HG03565 (cell line): ENCODE measurements around the gene AHCYL2.

Experiments
- ATAC-seq: cut with Tn5 transposase; IDR thresholded peaks from one replicate; pipeline ENCODE4 v1.9.1; 2021; ENCODE audit warnings: mild to moderate bottlenecking, moderate library complexity; ENCODE audit not compliant: unreplicated experiment

The AHCYL2 gene

GRCh38 chr7:129224251-129225205, at the start of gene AHCYL2:
AHCYL2 (plus strand) TSS chr7:129225030.
- ATAC-seq, result peak; percentile 87

GRCh38 chr7:129176916-129177710, 47.7 kb upstream of the AHCYL2 start:
- ATAC-seq, result no peak

GRCh38 chr7:129184981-129185670, 39.7 kb upstream of the AHCYL2 start:
- ATAC-seq, result no peak

DNA sequence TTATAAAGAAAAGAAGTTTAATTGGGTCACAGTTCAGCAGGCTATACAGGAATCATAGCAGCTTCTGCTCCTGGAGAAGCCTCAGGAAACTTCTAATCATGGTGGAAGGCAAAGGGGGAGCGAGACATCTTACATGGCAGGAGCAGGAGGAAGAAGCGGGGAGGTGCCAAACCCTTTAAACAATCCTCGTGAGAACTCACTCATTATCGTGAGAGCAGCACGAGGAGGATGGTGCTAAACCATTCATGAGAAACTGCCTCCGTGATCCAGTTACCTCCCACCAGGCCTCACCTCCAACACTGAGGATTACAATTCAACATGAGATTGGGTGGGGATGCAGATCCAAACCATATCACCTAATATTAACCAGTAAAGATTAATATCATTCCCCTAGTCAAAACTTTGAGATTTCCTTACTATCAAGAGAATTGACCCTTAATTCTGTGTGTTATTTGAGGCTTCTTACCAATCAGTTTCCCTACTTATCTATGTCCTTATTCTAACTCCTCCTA, 38.0 kb upstream of the AHCYL2 start:
- ATAC-seq, result no peak

DNA sequence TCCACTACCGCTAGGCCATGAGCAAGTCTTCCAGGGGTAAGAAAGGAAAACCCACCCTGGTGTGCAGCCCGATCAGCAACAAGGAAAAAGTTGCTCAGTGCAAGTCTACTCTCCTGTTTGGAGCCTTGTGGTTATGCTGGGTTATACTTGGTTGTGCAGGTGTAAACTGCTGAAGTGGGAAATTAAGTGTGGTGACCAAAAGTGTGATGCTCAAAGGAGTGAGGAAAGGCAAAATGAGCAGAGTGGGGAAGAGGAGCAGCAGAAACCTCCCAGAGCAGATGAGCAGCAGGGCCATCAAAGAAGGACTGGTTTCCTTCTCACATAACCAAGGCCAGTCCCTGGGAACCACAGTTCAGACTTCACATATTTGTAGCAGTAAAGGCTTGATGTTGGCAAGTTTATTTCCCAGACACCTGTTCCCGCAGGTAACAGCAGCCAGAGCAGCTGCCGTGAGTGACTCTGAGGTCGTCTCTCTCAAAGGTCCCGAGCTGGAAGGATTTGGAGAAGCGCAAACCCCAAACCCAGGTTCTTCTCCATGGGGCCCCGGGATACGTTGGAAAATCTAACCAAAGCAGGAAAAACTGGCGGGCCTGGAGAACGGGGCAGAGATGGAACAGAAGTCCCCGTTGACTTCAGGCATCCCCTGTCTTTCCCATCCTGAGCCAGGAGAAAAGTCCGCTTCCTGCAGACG, 37.0 kb upstream of the AHCYL2 start:
- no peak for ATAC-seq

DNA sequence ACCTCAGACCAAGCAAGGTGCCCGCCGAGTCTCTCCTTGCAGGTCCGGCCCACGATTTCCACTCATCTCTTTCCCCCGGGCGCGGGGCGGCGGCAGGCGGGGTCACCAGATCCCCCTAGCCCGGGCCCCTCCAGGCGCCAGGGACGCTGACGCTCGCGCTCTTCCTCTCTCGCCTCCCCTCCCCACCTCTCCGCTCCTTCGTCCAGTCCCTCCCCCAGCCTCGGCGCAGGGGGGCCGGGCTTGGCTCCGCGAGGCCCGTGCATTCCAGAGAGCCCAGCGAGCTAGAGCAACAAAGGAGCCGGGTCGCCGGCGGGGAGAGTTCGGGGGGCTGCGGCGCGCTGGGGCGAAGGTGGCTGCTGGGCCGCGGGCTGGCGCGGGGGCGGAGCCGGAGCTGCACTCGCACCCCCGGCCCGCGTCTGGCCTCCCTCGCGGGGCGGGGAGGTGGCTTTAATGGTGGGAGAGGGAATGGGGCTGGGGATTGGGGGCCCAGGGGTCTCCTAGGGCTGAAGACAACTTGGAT, 36.4 kb upstream of the AHCYL2 start, which contains the start of gene SMO:
Gene SMO, plus strand, starts transcription at position 262 of the 520 bp plus-strand sequence. CDS start 519 bp downstream, outside the sequence.
- no peak for ATAC-seq

GRCh38 chr7:129188892-129189660, 35.8 kb upstream of the AHCYL2 start:
- no peak for ATAC-seq

GRCh38 chr7:129189661-129190310, 35.0 kb upstream of the AHCYL2 start:
- no peak for ATAC-seq

- ATAC-seq, result no peak
Measured at GRCh38 chr7:129191272-129191671, 33.6 kb upstream of the AHCYL2 start.

DNA sequence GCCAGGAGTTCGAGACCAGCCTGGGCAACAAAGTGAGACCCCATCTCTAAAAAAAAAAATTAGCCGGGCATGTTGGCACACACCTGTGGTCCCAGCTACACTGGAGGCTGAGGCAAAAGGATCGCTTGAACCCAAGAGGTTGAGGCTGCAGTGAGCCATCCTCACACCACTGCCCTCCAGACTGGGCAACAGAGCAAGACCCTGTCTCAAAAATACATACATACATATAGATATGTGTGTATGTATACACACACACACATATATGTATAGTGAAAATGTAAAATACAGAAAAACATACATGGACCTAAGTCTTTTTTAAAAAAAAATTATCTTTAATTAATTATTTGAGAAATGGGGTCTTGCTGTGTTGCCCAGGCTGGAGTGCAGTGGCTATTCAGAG, 30.9 kb upstream of the AHCYL2 start:
- ATAC-seq, result no peak

DNA sequence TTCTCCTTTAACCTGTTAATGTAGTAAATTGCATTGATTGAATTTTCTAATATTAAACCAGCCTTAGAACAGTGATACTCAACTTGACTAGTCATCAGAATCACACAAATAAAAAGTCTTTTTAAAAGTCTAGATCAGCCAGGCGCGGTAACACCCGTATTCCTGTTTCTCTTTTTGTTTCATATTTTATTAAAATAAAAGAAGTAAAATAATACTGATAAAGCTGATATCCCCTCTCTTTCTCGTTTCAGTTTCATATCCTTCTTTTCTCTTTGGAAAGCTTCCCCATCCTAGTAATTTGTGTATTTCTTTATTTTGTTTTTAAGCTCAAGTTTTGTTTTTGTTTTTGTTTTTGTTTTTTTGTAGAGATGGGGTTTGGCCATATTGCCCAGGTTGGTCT, 27.1 kb upstream of the AHCYL2 start:
- ATAC-seq, result no peak

DNA sequence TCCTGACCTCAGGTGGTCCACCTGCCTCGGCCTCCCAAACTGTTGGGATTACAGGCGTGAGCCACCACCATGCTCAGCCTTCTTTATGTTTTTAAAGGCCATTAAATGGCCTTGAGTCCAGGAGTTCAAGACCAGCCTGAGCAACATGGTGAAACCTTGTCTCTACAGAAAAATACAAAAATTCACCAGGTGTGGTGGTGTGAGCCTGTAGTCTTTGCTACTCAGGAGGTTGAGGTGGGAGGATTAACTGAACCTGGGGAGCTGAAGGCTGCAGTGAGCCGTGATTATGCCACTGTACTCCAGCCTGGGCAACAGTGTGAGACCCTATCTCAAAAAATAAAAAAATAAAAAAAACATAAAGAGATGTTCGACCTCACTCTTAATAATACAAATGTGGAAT, 25.4 kb upstream of the AHCYL2 start:
- no peak for ATAC-seq

DNA sequence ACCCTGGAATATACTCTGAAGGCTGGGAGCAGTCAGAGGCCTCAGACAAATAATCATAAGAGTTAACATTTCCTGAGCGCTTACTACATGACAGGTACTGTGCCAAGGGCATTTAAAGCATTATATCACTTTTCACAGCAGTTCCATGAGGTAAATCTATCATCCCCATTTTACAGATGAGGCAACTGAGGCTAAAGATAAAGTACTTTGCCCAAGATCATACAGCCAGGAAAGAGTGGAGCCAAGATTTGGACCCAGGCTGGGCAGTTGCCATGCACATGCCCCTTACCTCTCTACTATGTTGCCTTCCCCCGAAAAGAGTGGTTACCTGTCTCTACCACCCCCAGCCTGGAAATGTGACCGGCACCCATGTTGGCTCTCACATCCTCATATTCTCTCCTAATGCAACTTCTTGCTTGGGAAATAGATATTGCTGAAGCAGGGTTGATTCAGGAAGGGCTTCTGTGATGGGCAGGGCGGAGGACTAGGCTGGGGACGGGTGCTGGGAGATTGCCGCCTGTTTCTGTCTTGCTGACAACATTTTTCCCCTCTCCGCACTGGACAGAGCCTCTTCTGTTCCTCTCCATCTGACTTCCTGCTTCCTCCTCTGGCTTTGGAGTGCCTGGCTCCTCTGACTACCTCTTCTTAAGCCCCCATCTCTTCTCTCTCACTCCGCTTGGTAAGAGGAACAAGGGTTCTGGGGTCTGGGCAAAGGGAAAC, 22.6 kb upstream of the AHCYL2 start:
- no peak for ATAC-seq

DNA sequence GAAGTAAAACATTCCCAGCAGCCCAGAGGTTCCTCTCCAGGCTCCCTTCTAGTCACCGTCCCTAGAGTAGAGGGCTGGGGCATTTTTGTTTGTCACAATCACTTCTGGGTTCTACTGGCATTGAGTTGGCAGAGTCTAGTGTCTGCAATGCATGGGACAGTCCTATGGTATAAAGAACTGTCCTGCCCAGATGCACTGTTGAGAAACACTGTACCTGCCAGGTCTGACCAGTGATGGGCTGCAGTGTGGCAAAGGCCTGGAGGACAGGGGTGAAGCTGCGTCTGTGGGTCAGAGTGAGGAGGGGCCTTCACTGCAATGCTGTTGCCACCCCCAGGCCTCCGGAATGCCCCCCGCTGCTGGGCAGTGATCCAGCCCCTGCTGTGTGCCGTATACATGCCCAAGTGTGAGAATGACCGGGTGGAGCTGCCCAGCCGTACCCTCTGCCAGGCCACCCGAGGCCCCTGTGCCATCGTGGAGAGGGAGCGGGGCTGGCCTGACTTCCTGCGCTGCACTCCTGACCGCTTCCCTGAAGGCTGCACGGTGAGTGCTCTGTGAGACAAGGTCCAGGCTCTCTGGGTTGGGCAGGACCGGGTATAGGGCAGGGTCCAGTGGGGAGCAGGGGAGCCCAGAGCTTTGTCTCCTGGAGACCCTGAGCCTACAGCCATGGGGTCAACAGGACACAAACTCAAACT, 21.6 kb upstream of the AHCYL2 start:
- no peak for ATAC-seq

GRCh38 chr7:129205126-129205818, 19.6 kb upstream of the AHCYL2 start:
- no peak for ATAC-seq

GRCh38 chr7:129205987-129206785, 18.6 kb upstream of the AHCYL2 start:
- ATAC-seq, result no peak
